K562 (cell line): Measurements from ENCODE around the gene ANKMY1. TPM values are rescaled to one million over a fixed set of nuclear protein-coding genes. Genes with fewer than 3 reads are reported as not detected.

Experiments
- ATAC-seq: fragments of 200-7000 bp; cut with Tn5 transposase; 3 replicates; pipeline ENCODE4 v1.9.1; 2020; ENCODE audit warnings: moderate library complexity
- BruUV-seq: library from RNA; stranded (reverse); fragments of 400-500 nt; replicated peaks from 2 replicates; lab custom pipeline; 2021; lab: Mats Ljungman, UMichigan
- CTCF ChIA-PET: fragments of 300-600 bp; formaldehyde crosslinking; extraction: SDS; loops from one replicate; lab custom pipeline; 2021; ENCODE audit warnings: low intra/inter-chr PET ratio; lab: Yijun Ruan, JAX
- POLR2A ChIA-PET: fragments of 300-600, 350-650 bp; sonication (Branson Sonifier 250); formaldehyde crosslinking; extraction: SDS; loops from one replicate; lab custom pipeline; 2021; ENCODE audit warnings: antibody characterized with exemption, inconsistent platforms; lab: Yijun Ruan, JAX
- DNase-seq, 4 experiments: peaks; one replicate each; pipeline versions ENCODE4 v3.0.0 to v3.0.0-alpha.2; 2011 to 2018; ENCODE audit warnings: low spot score in 3 of 4, mixed read lengths in 3 of 4; ENCODE audit errors: extremely low read depth in 1 of 4
- FAIRE-seq: peaks from 2 replicates; lab custom pipeline; 2011; peaks lifted over from hg19 to GRCh38; lab: Jason Lieb, UNC
- H2AFZ ChIP-seq: 2 replicates; pipeline ENCODE4 v1.6.0; 2011; ENCODE audit warnings: low read depth, low read length, control low read depth, inconsistent platforms
- H3K27ac ChIP-seq: fragments of 200-600 bp; 3 replicates; pipeline ENCODE4 v1.8.0; 2011; ENCODE audit warnings: low read depth, mild to moderate bottlenecking, control low read depth, inconsistent platforms, low read length, moderate library complexity, mixed read lengths; ENCODE audit errors: extremely low read depth
- H3K27me3 ChIP-seq, 2 experiments: fragments of 300-600 bp in 1 of 2; 2 replicates in 1 of 2; 3 replicates in 1 of 2; pipeline versions ENCODE4 v1.6.0 to v1.8.0; 2011; ENCODE audit warnings: inconsistent platforms in 2 of 2, low read length in 2 of 2, mild to moderate bottlenecking in 1 of 2, mixed read lengths in 1 of 2, moderate library complexity in 1 of 2; ENCODE audit not compliant: control insufficient read depth in 2 of 2, insufficient read depth in 2 of 2
- H3K36me3 ChIP-seq: fragments of 300-600 bp; 3 replicates; pipeline ENCODE4 v1.8.0; 2011; ENCODE audit warnings: mild to moderate bottlenecking, low read length, inconsistent platforms; ENCODE audit not compliant: control insufficient read depth, insufficient read depth
- H3K4me1 ChIP-seq, 2 experiments: fragments of 200-600 bp in 1 of 2; replicated peaks in 1 of 2; 2 replicates in 1 of 2; 3 replicates in 1 of 2; pipeline versions ENCODE4 v1.5.1 to v1.8.0; 2011; ENCODE audit warnings: inconsistent platforms in 2 of 2, low read length in 2 of 2, mild to moderate bottlenecking in 1 of 2, mixed read lengths in 1 of 2, moderate library complexity in 1 of 2; ENCODE audit not compliant: control insufficient read depth in 2 of 2, insufficient read depth in 2 of 2
- H3K4me2 ChIP-seq: 2 replicates; pipeline ENCODE4 v1.6.1; 2011; ENCODE audit warnings: low read length, control low read depth, inconsistent platforms, mixed read lengths; ENCODE audit not compliant: insufficient read depth
- H3K4me3 ChIP-seq: fragments of 200-600 bp; sonication (generic), shearing (Covaris generic); 2 replicates; pipeline ENCODE4 v1.5.1; 2016; ENCODE audit warnings: control low read depth, inconsistent platforms
- H3K79me2 ChIP-seq: fragments of 200-600 bp; 3 replicates; pipeline ENCODE4 v1.8.0; 2011; ENCODE audit warnings: low read length, inconsistent platforms; ENCODE audit not compliant: control insufficient read depth, insufficient read depth
- H3K9ac ChIP-seq, 2 experiments: 2 replicates each; pipeline versions ENCODE4 v1.6.0 to v1.6.1; 2011; ENCODE audit warnings: low read depth in 2 of 2, low read length in 2 of 2, control low read depth in 1 of 2, inconsistent platforms in 1 of 2, mild to moderate bottlenecking in 1 of 2, mixed read lengths in 1 of 2; ENCODE audit not compliant: insufficient read depth in 1 of 2
- H3K9me1 ChIP-seq: one replicate; pipeline ENCODE4 v1.6.0; 2011; ENCODE audit warnings: inconsistent platforms, mild to moderate bottlenecking, low read length, moderate library complexity; ENCODE audit not compliant: control insufficient read depth, insufficient read depth
- H3K9me3 ChIP-seq: replicated peaks from 2 replicates; pipeline ENCODE4 v1.5.1; 2011; ENCODE audit warnings: low read depth, low read length, inconsistent platforms; ENCODE audit not compliant: control insufficient read depth, insufficient read depth
- H4K20me1 ChIP-seq: replicated peaks from 2 replicates; pipeline ENCODE4 v1.6.1; 2011; ENCODE audit warnings: low read length, inconsistent platforms, mixed read lengths; ENCODE audit not compliant: control insufficient read depth, insufficient read depth
- ARHGAP35 ChIP-seq: fragments of 450-650 bp; IDR thresholded peaks from 2 replicates; pipeline ENCODE4 v1.6.1; 2018; ENCODE audit not compliant: partially characterized antibody
- NFIC ChIP-seq: fragments of 450-650 bp; IDR thresholded peaks from 2 replicates; pipeline ENCODE4 v1.6.1; 2017; ENCODE audit warnings: mild to moderate bottlenecking, inconsistent platforms
- PTTG1 ChIP-seq: fragments of 450-650 bp; IDR thresholded peaks from 2 replicates; pipeline ENCODE4 v1.6.1; 2016; ENCODE audit warnings: low read depth, mild to moderate bottlenecking, missing genetic modification characterization, missing compliant biosample characterization
- RBBP5 ChIP-seq: fragments of 200-600 bp; sonication (generic); IDR thresholded peaks from 2 replicates; pipeline ENCODE4 v1.6.1; 2012; ENCODE audit warnings: borderline replicate concordance, mild to moderate bottlenecking, low read length, control low read depth, inconsistent platforms; ENCODE audit not compliant: insufficient read depth, poor library complexity, severe bottlenecking
- SMAD3 ChIP-seq: fragments of 450-650 bp; formaldehyde crosslinking; conservative IDR thresholded peaks from 2 replicates; pipeline ENCODE4 v1.4.0; 2020; ENCODE audit warnings: mild to moderate bottlenecking
- TOE1 ChIP-seq, 2 experiments: fragments of 450-650 bp in 1 of 2; sonication (generic) in 1 of 2; formaldehyde crosslinking in 1 of 2; IDR thresholded peaks; 2 replicates each; pipeline versions ENCODE4 v1.7.1 to v1.8.0; 2016 to 2022; ENCODE audit warnings: borderline replicate concordance in 2 of 2, mild to moderate bottlenecking in 2 of 2, antibody characterized with exemption in 1 of 2, inconsistent platforms in 1 of 2, low read depth in 1 of 2, missing genetic modification reagents in 1 of 2, moderate library complexity in 1 of 2
- ZC3H4 ChIP-seq: sonication (generic); formaldehyde crosslinking; IDR thresholded peaks from 2 replicates; pipeline ENCODE4 v1.9.0; 2021; ENCODE audit warnings: missing genetic modification reagents, borderline replicate concordance
- ZKSCAN1 ChIP-seq: fragments of 150-350 bp; IDR thresholded peaks from 2 replicates; pipeline ENCODE4 v1.6.1; 2016; ENCODE audit warnings: low read depth, low read length
- ZNF316 ChIP-seq: fragments of 450-650 bp; IDR thresholded peaks from 2 replicates; pipeline ENCODE4 v1.6.1; 2016
- ZNF407 ChIP-seq: fragments of 450-650 bp; IDR thresholded peaks from 2 replicates; pipeline ENCODE4 v1.6.1; 2016; ENCODE audit warnings: low read depth
- WGBS: fragments of 100-300 bp; shearing (Covaris generic); methylation state at CpG from one replicate; pipeline ENCODE4 v1.1.6; 2016; ENCODE audit warnings: low coverage, mixed read lengths; ENCODE audit not compliant: insufficient coverage; ENCODE audit errors: missing lambda C conversion rate; 5-methylcytosine and 5-hydroxymethylcytosine counted together
- in situ Hi-C: fragments of 300-500 bp; cut with MboI; formaldehyde crosslinking; loops from 4 replicates; pipeline ENCODE4 v1.15.0; 2018; ENCODE audit warnings: inconsistent platforms, mixed read lengths
- intact Hi-C: fragments of 100-400 bp; cut with micrococcal nuclease; formaldehyde crosslinking; loops from 2 replicates; pipeline ENCODE4 v1.14.2; 2022
- polyA plus RNA-seq, 8 experiments: library from polyadenylated mRNA; depleted of rRNA in 4 of 8; stranded (reverse) in 5 of 8; unstranded in 3 of 8; fragments of >200 nt; fragmentation: Nextera tagmentation in 2 of 8; fragmentation: Illumina TruSeq in 1 of 8; extraction: Ambion mirVana in 2 of 8; extraction: Trizol in 1 of 8; gene quantifications; 2 replicates each; pipeline versions ENCODE4 v1.2.1 to v1.2.3, GENCODE V29; 2011 to 2014; ENCODE audit warnings: inconsistent platforms in 1 of 8, missing spikeins in 1 of 8
- total RNA-seq, 7 experiments: library from RNA; depleted of rRNA in 6 of 7; stranded (reverse); fragments of >200 nt in 6 of 7; fragmentation: Illumina TruSeq in 2 of 7; extraction: Trizol in 2 of 7; gene quantifications; 2 replicates each; pipeline versions ENCODE4 v1.2.1 to v1.2.3, GENCODE V29; 2011 to 2021; ENCODE audit warnings: low replicate concordance in 1 of 7

ANKMY1 gene
- total and polyA plus RNA-seq, 9 of the 15 experiments (the other 6 are each of a cell fraction or from before 2014, with no cell fraction given), result 0.75 to 15.1 (median 11.7) TPM

DNA sequence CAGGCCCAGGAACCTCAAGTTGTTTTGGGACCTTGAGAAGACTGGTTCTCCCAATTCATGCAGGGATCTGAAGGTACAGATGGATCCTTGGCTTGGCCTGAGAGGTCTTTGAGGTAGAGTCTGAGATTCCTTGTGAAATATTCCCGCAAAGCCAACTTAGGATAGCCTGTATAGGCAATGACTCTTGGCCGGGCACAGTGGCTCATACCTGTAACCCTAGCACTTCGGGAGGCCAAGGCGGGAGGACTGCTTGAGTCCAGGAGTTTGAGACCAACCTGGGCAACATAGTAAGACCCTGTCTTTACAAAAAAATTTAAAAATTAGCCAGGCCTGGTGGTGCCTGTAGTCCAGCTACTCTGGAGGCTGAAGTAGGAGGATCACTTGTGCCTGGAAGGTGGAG is 40.4 kb downstream of the ANKMY1 start:
- no peak for DNase-seq
- CTCF ChIA-PET, result no interaction called here
- in situ Hi-C loops (no loop called here), intact Hi-C loops (loop anchor here (10.0 kb wide), 2 partner anchors 47 to 187 kb away; partner anchors contain the start of genes DUSP28 and RNPEPL1)
- Histone ChIP-seq H3K9me1 (no peaks in the 10 kb centered on the region), H2AFZ (no peak overlapping the region), H3K9ac (no peak overlapping the region), H3K79me2 (no peaks in the 10 kb centered on the region), H3K9me3 (0 out of 2 replicates have a peak, but pooled peaks cover 2% of the 10 kb centered on the region), H3K27me3 (no peaks in the 10 kb centered on the region), H3K36me3 (peaks cover 11% of the 10 kb centered on the region; the same call in 1 of the 3 replicates), H3K4me1 (peaks cover 2 to 6% of the 10 kb centered on the region in 2 experiments; a peak in 2 of 5 replicates), H4K20me1 (no peaks in the 10 kb centered on the region), H3K4me3 (no peak overlapping the region), H3K4me2 (no peak overlapping the region), H3K27ac (no peak overlapping the region)
- no peak for FAIRE-seq
- WGBS, result 100% methylated on average over 2 of the region's 4 CpGs
- POLR2A ChIA-PET, result no interaction called here
- BruUV-seq, result no TSS peak
- no peak for TF ChIP-seq ZKSCAN1
- TF ChIP-seq RBBP5, result no peak
- TF ChIP-seq NFIC, result no peak
- no peak for TF ChIP-seq TOE1 (IDR thresholded peaks at IDR 0.05; ENCODE audit: borderline replicate concordance)
- TF ChIP-seq TOE1 (CRISPR knock-in tag; IDR thresholded peaks at IDR 0.05; ENCODE audit: borderline replicate concordance, low read depth), result no peak
- no peak for TF ChIP-seq ZNF316
- TF ChIP-seq ZC3H4, result no peak
- no peak for TF ChIP-seq ZNF407
- no peak for TF ChIP-seq ARHGAP35
- TF ChIP-seq SMAD3, result no peak
- no peak for TF ChIP-seq PTTG1 (tag)
- no peak for ATAC-seq
